Kidney (tissue), 22 donors: ENCODE measurements around the gene BAG2. TPM values are rescaled to one million over a fixed set of nuclear protein-coding genes. Genes with fewer than 3 reads are reported as not detected.

ENCODE experiments used
- DNase-seq, 5 donors: peaks; one replicate each; pipeline ENCODE4 v3.0.0-alpha.2; 2013 to 2020
- FAIRE-seq: peaks from 2 replicates; lab custom pipeline; 2012; peaks lifted over from hg19 to GRCh38; lab: Jason Lieb, UNC
- H3K27ac ChIP-seq, 2 donors: one replicate each; pipeline ENCODE4 v1.7.0; 2013; ENCODE audit warnings: low read depth in 2 of 2, low read length in 2 of 2, inconsistent platforms in 1 of 2
- H3K27me3 ChIP-seq: one replicate; pipeline ENCODE4 v1.7.1; 2013; ENCODE audit warnings: low read length, inconsistent platforms; ENCODE audit not compliant: control insufficient read depth, insufficient read depth
- H3K36me3 ChIP-seq, 3 donors: one replicate each; pipeline versions ENCODE4 v1.7.0 to v1.7.1; 2013; ENCODE audit warnings: low read length in 3 of 3, control low read depth in 1 of 3, inconsistent platforms in 1 of 3; ENCODE audit not compliant: insufficient read depth in 3 of 3, control insufficient read depth in 2 of 3
- H3K4me1 ChIP-seq, 3 donors: one replicate each; pipeline versions ENCODE4 v1.7.0 to v1.7.1; 2013; ENCODE audit warnings: low read length in 3 of 3, inconsistent platforms in 1 of 3, low read depth in 1 of 3; ENCODE audit not compliant: control insufficient read depth in 2 of 3, insufficient read depth in 2 of 3
- H3K4me3 ChIP-seq, 3 donors: one replicate each; pipeline versions ENCODE4 v1.7.0 to v1.8.1; 2013; ENCODE audit warnings: low read length in 3 of 3, control low read depth in 1 of 3, inconsistent platforms in 1 of 3
- H3K9ac ChIP-seq, 3 donors: one replicate each; pipeline versions ENCODE4 v1.7.0 to v1.7.1; 2013; ENCODE audit warnings: low read length in 3 of 3, control low read depth in 1 of 3, inconsistent platforms in 1 of 3
- H3K9me3 ChIP-seq, 3 donors: one replicate each; pipeline versions ENCODE4 v1.7.0 to v1.7.1; 2013; ENCODE audit warnings: low read length in 3 of 3, control low read depth in 1 of 3, inconsistent platforms in 1 of 3; ENCODE audit not compliant: control insufficient read depth in 2 of 3, insufficient read depth in 1 of 3
- CTCF ChIP-seq: IDR thresholded peaks from 3 replicates; pipeline ENCODE4 v1.5.1; 2012; ENCODE audit warnings: mild to moderate bottlenecking, moderate library complexity, borderline replicate concordance; ENCODE audit not compliant: insufficient read depth; ENCODE audit errors: extremely low read depth
- intact Hi-C: fragments of 100-400 bp; cut with DNase I; formaldehyde crosslinking; loops from one replicate; pipeline ENCODE4 v1.11.1; 2022
- long read RNA-seq, 10 donors: library from polyadenylated mRNA in 1 of 10; unstranded in 1 of 10; transcript quantifications; one replicate each; pipeline ENCODE4 v2.0.0 and lab custom pipeline, GENCODE V29; 2021 to 2026
- polyA plus RNA-seq: library from polyadenylated mRNA; stranded (reverse); fragments of 350-450 nt; fragmentation: Illumina TruSeq; extraction: RNeasy Lipid Tissue Mini Kit (QIAGEN cat#74804); gene quantifications from one replicate; pipeline ENCODE4 v1.2.3, GENCODE V29; 2014; ENCODE audit warnings: low read depth, low replicate concordance; ENCODE audit not compliant: insufficient read depth
- total RNA-seq: library from RNA; stranded (reverse); fragmentation: NEBNext Ultra II Directional; extraction: Animal tissue kit (Norgen Biotek cat#: 25700); gene quantifications from one replicate; pipeline ENCODE4 v1.2.1, GENCODE V29; 2021
- donor health status: control.
- donor health status: control.
- donor health status: control.
- donor health status: control.
- donor health status: control.
- donor health status: DM: yes; HTN: yes; CAD: no.
- donor health status: Normal renal cell carcinoma (clear cell type).

BAG2 gene
- 3.2 TPM for total RNA-seq
- polyA plus RNA-seq: 2.7 TPM
- long read RNA-seq, donor 1, full-length matches to known transcripts: 4 of 4 reads
- long read RNA-seq, donor 1, partial matches to known transcripts: 0 of 4 reads
- long read RNA-seq, donor 1, other reads (novel, unspliced or antisense): 0 of 4 reads
- long read RNA-seq, donor 2, full-length matches to known transcripts: 7 of 20 reads
- long read RNA-seq, donor 2, partial matches to known transcripts: 0 of 20 reads
- long read RNA-seq, donor 2, other reads (novel, unspliced or antisense): 13 of 20 reads
- long read RNA-seq, donor 3, full-length matches to known transcripts: 5 of 25 reads
- long read RNA-seq, donor 3, partial matches to known transcripts: 10 of 25 reads
- long read RNA-seq, donor 3, other reads (novel, unspliced or antisense): 10 of 25 reads
- long read RNA-seq, donor 4, full-length matches to known transcripts: 14 of 14 reads
- long read RNA-seq, donor 4, partial matches to known transcripts: 0 of 14 reads
- long read RNA-seq, donor 4, other reads (novel, unspliced or antisense): 0 of 14 reads
- long read RNA-seq, donor 5, full-length matches to known transcripts: 2 of 2 reads
- long read RNA-seq, donor 5, partial matches to known transcripts: 0 of 2 reads
- long read RNA-seq, donor 5, other reads (novel, unspliced or antisense): 0 of 2 reads
- long read RNA-seq, donor 6, full-length matches to known transcripts: 12 of 39 reads
- long read RNA-seq, donor 6, partial matches to known transcripts: 27 of 39 reads
- long read RNA-seq, donor 6, other reads (novel, unspliced or antisense): 0 of 39 reads
- long read RNA-seq, donor 7, full-length matches to known transcripts: 12 of 13 reads
- long read RNA-seq, donor 7, partial matches to known transcripts: 0 of 13 reads
- long read RNA-seq, donor 7, other reads (novel, unspliced or antisense): 1 of 13 reads
- long read RNA-seq, donor 8, full-length matches to known transcripts: 7 of 16 reads
- long read RNA-seq, donor 8, partial matches to known transcripts: 0 of 16 reads
- long read RNA-seq, donor 8, other reads (novel, unspliced or antisense): 9 of 16 reads
- long read RNA-seq, donor 9, full-length matches to known transcripts: 8 of 8 reads
- long read RNA-seq, donor 9, partial matches to known transcripts: 0 of 8 reads
- long read RNA-seq, donor 9, other reads (novel, unspliced or antisense): 0 of 8 reads
- long read RNA-seq, donor 10, full-length matches to known transcripts: 5 of 28 reads
- long read RNA-seq, donor 10, partial matches to known transcripts: 23 of 28 reads
- long read RNA-seq, donor 10, other reads (novel, unspliced or antisense): 0 of 28 reads

GRCh38 chr6:57172136-57173055, at the start of gene BAG2:
Gene BAG2 (plus strand): TSS chr6:57172326. CDS start chr6:57172698, 372 bp downstream.
- H3K9ac ChIP-seq: peak within 1 kb of the TSS; percentile 41 to 85 (median 68)
- peak within 1 kb of the TSS; percentile 49 to 82 (median 76) for H3K4me3 ChIP-seq
- peak; percentile 82 to 96 (median 90) for DNase-seq
- no peaks in the 10 kb centered on the region for H3K9me3 ChIP-seq
- no peaks in the 10 kb centered on the region for H3K27me3 ChIP-seq
- intact Hi-C loops: no loop called here
- TF ChIP-seq CTCF: no peak
- H3K4me1 ChIP-seq: peaks cover 0 to 4% (median 0%) of the 10 kb centered on the region in 3 donors
- H3K27ac ChIP-seq: peak within 1 kb of the TSS; percentile 66 to 68
- H3K36me3 ChIP-seq: no peaks in the 10 kb centered on the region
- no peak for FAIRE-seq

- Histone ChIP-seq H3K4me3 (no peak overlapping the region), H3K4me1 (no peaks in the 10 kb centered on the region), H3K27ac (no peak overlapping the region), H3K36me3 (no peaks in the 10 kb centered on the region), H3K27me3 (no peaks in the 10 kb centered on the region), H3K9ac (no peak overlapping the region), H3K9me3 (peaks cover 0 to 2% (median 0%) of the 10 kb centered on the region in 3 donors)
- no peak for FAIRE-seq
- DNase-seq: no peak
- TF ChIP-seq CTCF: no peak
- intact Hi-C loops: no loop called here
These were observed 49.0 kb upstream of the BAG2 start for GRCh38 chr6:57123111-57123510.

GRCh38 chr6:57127763-57128162, 44.4 kb upstream of the BAG2 start:
- no peak overlapping the region for H3K9ac ChIP-seq
- no peak for FAIRE-seq
- no peaks in the 10 kb centered on the region for H3K36me3 ChIP-seq
- no peaks in the 10 kb centered on the region for H3K27me3 ChIP-seq
- DNase-seq: peak in 2 of 5 donors; percentile 6 to 24
- TF ChIP-seq CTCF: no peak
- no peak overlapping the region for H3K27ac ChIP-seq
- H3K9me3 ChIP-seq: peaks cover 0 to 2% (median 0%) of the 10 kb centered on the region in 3 donors
- no peak overlapping the region for H3K4me3 ChIP-seq
- H3K4me1 ChIP-seq: no peaks in the 10 kb centered on the region
- intact Hi-C loops: no loop called here
